ENCODE measurements around the gene ZCCHC7. TPM values are rescaled to one million over a fixed set of nuclear protein-coding genes. Genes with fewer than 3 reads are reported as not detected.

The ZCCHC7 gene
- total RNA-seq, 1 experiment from 2014 or later = 41.7 TPM

GRCh38 chr9:37100741-37101140 lies 19.6 kb upstream of the ZCCHC7 start:
- Mint-ChIP-seq H3K27me3 (ENCODE audit: insufficient read depth, unreplicated experiment) (no peaks in the 10 kb centered on the region), H3K36me3 (ENCODE audit: insufficient read depth, unreplicated experiment) (no peaks in the 10 kb centered on the region), H3K4me3 (ENCODE audit: unreplicated experiment) (no peak overlapping the region), H3K9me3 (ENCODE audit: unreplicated experiment) (no peaks in the 10 kb centered on the region), H3K4me1 (ENCODE audit: insufficient read depth, unreplicated experiment) (peaks cover 7% of the 10 kb centered on the region), H3K27ac (ENCODE audit: low read depth, unreplicated experiment) (no peak overlapping the region)
- no peak for TF ChIP-seq CTCF (IDR thresholded peaks at IDR 0.05; ENCODE audit: unreplicated experiment)
- CTCF ChIA-PET = no interaction called here
- no peak for DNase-seq (ENCODE audit: unreplicated experiment)
- intact Hi-C loops (cut with micrococcal nuclease) = no loop called here
- BruUV-seq (replicated peaks) = no TSS peak
- POLR2A ChIA-PET = interaction anchor here (0.9 to 1.2 kb wide), 2 partner anchors 10 to 20 kb away, joined by 4 read pairs; no protein-coding TSS in a partner anchor

GRCh38 chr9:37102486-37102885 lies 17.9 kb upstream of the ZCCHC7 start:
- Mint-ChIP-seq H3K9me3 (ENCODE audit: unreplicated experiment) (no peaks in the 10 kb centered on the region), H3K36me3 (ENCODE audit: insufficient read depth, unreplicated experiment) (no peaks in the 10 kb centered on the region), H3K27me3 (ENCODE audit: insufficient read depth, unreplicated experiment) (no peaks in the 10 kb centered on the region), H3K27ac (ENCODE audit: low read depth, unreplicated experiment) (no peak overlapping the region), H3K4me1 (ENCODE audit: insufficient read depth, unreplicated experiment) (peaks cover 7% of the 10 kb centered on the region), H3K4me3 (ENCODE audit: unreplicated experiment) (no peak overlapping the region)
- TF ChIP-seq CTCF (IDR thresholded peaks at IDR 0.05; ENCODE audit: unreplicated experiment) = no peak
- no peak for DNase-seq (ENCODE audit: unreplicated experiment)
- no TSS peak for BruUV-seq (replicated peaks)
- POLR2A ChIA-PET = no interaction called here
- intact Hi-C loops (cut with micrococcal nuclease) = no loop called here
- CTCF ChIA-PET = no interaction called here

- Mint-ChIP-seq H3K4me1 (ENCODE audit: insufficient read depth, unreplicated experiment) (peaks cover 7% of the 10 kb centered on the region), H3K9me3 (ENCODE audit: unreplicated experiment) (no peaks in the 10 kb centered on the region), H3K36me3 (ENCODE audit: insufficient read depth, unreplicated experiment) (no peaks in the 10 kb centered on the region), H3K27me3 (ENCODE audit: insufficient read depth, unreplicated experiment) (no peaks in the 10 kb centered on the region), H3K4me3 (ENCODE audit: unreplicated experiment) (no peak overlapping the region), H3K27ac (ENCODE audit: low read depth, unreplicated experiment) (peak overlapping the region; percentile 42)
- ChIA-PET CTCF (interaction anchor here (0.6 to 1.5 kb wide), 6 partner anchors 9 to 377 kb away, joined by 3 to 4 read pairs (median 3); no protein-coding TSS in a partner anchor), POLR2A (interaction anchor here (0.6 to 1.7 kb wide), 6 partner anchors 12 to 255 kb away, joined by 3 to 9 read pairs (median 3); partner anchors contain the start of gene ZCCHC7)
- DNase-seq (ENCODE audit: unreplicated experiment) = peak; percentile 71
- intact Hi-C loops (cut with micrococcal nuclease) = no loop called here
- no TSS peak for BruUV-seq (replicated peaks)
- no peak for TF ChIP-seq CTCF (IDR thresholded peaks at IDR 0.05; ENCODE audit: unreplicated experiment)
Observed at GRCh38 chr9:37104183-37104889, 16.0 kb upstream of the ZCCHC7 start.

GRCh38 chr9:37105234-37105633 lies 15.1 kb upstream of the ZCCHC7 start:
- no TSS peak for BruUV-seq (replicated peaks)
- no peak for TF ChIP-seq CTCF (IDR thresholded peaks at IDR 0.05; ENCODE audit: unreplicated experiment)
- Mint-ChIP-seq H3K4me3 (ENCODE audit: unreplicated experiment) (no peak overlapping the region), H3K9me3 (ENCODE audit: unreplicated experiment) (no peaks in the 10 kb centered on the region), H3K27ac (ENCODE audit: low read depth, unreplicated experiment) (no peak overlapping the region), H3K27me3 (ENCODE audit: insufficient read depth, unreplicated experiment) (no peaks in the 10 kb centered on the region), H3K4me1 (ENCODE audit: insufficient read depth, unreplicated experiment) (peaks cover 7% of the 10 kb centered on the region), H3K36me3 (ENCODE audit: insufficient read depth, unreplicated experiment) (no peaks in the 10 kb centered on the region)
- no peak for DNase-seq (ENCODE audit: unreplicated experiment)
- ChIA-PET POLR2A (interaction anchor here (0.9 to 1.7 kb wide), 3 partner anchors 15 to 16 kb away, joined by 3 to 9 read pairs (median 3); partner anchors contain the start of gene ZCCHC7), CTCF (interaction anchor here (0.6 kb wide), 1 partner anchor 9 kb away, joined by 4 read pairs; no protein-coding TSS in a partner anchor)
- intact Hi-C loops (cut with micrococcal nuclease) = no loop called here
